Tibial nerve (tissue), 3 donors: ENCODE results near the gene C1orf167.

Experiments
- CTCF ChIP-seq, 5 experiments: fragments of 200-600 bp in 3 of 5; fragments of 450-650 bp in 2 of 5; sonication (generic) in 3 of 5; IDR thresholded peaks; one replicate each; pipeline ENCODE4 v1.5.1; 2016 to 2019; ENCODE audit warnings: antibody characterized with exemption in 5 of 5, mild to moderate bottlenecking in 3 of 5, moderate library complexity in 2 of 5
- POLR2A ChIP-seq, 2 donors: fragments of 450-650 bp; IDR thresholded peaks; one replicate each; pipeline ENCODE4 v1.6.1; 2017; ENCODE audit warnings: antibody characterized with exemption in 2 of 2, mild to moderate bottlenecking in 2 of 2, moderate library complexity in 2 of 2

- no peak for TF ChIP-seq CTCF (IDR thresholded peaks at IDR 0.05)
- TF ChIP-seq POLR2A (IDR thresholded peaks at IDR 0.05): no peak
These were observed 71.9 kb downstream of the C1orf167 start for GRCh38 chr1:11833900-11834299.
